Suprapubic skin (tissue), 3 donors: ENCODE results near the gene HSD17B4.
"Not testable (repeated sequence)": the region's sequence is repeated elsewhere in the genome, so short reads cannot be mapped to it uniquely, and the experiment has no call there.

ENCODE experiments used
- EP300 ChIP-seq: sonication (generic); formaldehyde crosslinking; IDR thresholded peaks from one replicate; pipeline ENCODE4 v1.6.1; 2017; ENCODE audit warnings: antibody characterized with exemption
- POLR2A ChIP-seq, 2 donors: fragments of 450-650 bp; IDR thresholded peaks; one replicate each; pipeline ENCODE4 v1.6.1; 2017; ENCODE audit warnings: antibody characterized with exemption in 2 of 2, mild to moderate bottlenecking in 2 of 2, moderate library complexity in 2 of 2
- TF ChIP-seq, protein P1 (sequence below), 2 donors: fragments of 200-600 bp in 1 of 2; fragments of 450-650 bp in 1 of 2; sonication (generic) in 1 of 2; IDR thresholded peaks; one replicate each; pipeline ENCODE4 v1.5.1; 2016 to 2019; ENCODE audit warnings: antibody characterized with exemption in 2 of 2, mild to moderate bottlenecking in 1 of 2, moderate library complexity in 1 of 2

DNA sequence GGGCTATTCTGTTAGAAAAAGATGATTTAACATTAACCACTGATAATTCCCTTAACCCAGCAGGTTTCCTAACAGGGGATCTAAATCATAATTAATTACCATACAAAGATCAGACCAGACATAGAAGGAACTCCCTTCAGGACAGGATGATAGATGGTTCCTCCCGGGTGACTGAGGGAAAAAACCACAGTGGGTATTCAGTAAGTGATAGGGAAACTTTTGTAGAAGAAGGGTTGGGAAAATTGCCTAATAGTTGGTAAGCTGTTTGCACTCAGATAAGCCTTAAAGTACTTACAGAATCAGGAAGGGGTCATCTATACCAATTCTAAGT is 13.7 kb upstream of the HSD17B4 start:
- TF ChIP-seq, protein P1, sequence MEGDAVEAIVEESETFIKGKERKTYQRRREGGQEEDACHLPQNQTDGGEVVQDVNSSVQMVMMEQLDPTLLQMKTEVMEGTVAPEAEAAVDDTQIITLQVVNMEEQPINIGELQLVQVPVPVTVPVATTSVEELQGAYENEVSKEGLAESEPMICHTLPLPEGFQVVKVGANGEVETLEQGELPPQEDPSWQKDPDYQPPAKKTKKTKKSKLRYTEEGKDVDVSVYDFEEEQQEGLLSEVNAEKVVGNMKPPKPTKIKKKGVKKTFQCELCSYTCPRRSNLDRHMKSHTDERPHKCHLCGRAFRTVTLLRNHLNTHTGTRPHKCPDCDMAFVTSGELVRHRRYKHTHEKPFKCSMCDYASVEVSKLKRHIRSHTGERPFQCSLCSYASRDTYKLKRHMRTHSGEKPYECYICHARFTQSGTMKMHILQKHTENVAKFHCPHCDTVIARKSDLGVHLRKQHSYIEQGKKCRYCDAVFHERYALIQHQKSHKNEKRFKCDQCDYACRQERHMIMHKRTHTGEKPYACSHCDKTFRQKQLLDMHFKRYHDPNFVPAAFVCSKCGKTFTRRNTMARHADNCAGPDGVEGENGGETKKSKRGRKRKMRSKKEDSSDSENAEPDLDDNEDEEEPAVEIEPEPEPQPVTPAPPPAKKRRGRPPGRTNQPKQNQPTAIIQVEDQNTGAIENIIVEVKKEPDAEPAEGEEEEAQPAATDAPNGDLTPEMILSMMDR (IDR thresholded peaks at IDR 0.05), result not testable (repeated sequence)
- not testable (repeated sequence) for TF ChIP-seq EP300; POLR2A (IDR thresholded peaks at IDR 0.05)
